GM12878 (cell line): ENCODE measurements around the gene CALN1.

Experiments used
- CEBPB ChIP-seq, 2 experiments: fragments of 150-350 bp in 1 of 2; IDR thresholded peaks; 2 replicates each; pipeline ENCODE4 v1.6.1; 2012 to 2014; ENCODE audit warnings: low read depth in 2 of 2, low read length in 2 of 2, borderline replicate concordance in 1 of 2, inconsistent platforms in 1 of 2
- EP300 ChIP-seq, 2 experiments: fragments of 150-350 bp in 1 of 2; IDR thresholded peaks; 2 replicates each; pipeline ENCODE4 v1.6.1; 2011 to 2012; ENCODE audit warnings: low read depth in 2 of 2, low read length in 2 of 2, borderline replicate concordance in 1 of 2, improper control_type of control experiment in 1 of 2, inconsistent platforms in 1 of 2; ENCODE audit not compliant: control insufficient read depth in 1 of 2
- IRF4 ChIP-seq: IDR thresholded peaks from 2 replicates; pipeline ENCODE4 v1.6.1; 2011; ENCODE audit warnings: low read depth, low read length
- MEF2A ChIP-seq: IDR thresholded peaks from 2 replicates; pipeline ENCODE4 v1.6.1; 2011; ENCODE audit warnings: low read depth, mild to moderate bottlenecking, low read length, moderate library complexity; ENCODE audit not compliant: insufficient read depth
- NR2F1 ChIP-seq: fragments of 450-650 bp; conservative IDR thresholded peaks from 2 replicates; pipeline ENCODE4 v1.6.1; 2017; ENCODE audit warnings: mild to moderate bottlenecking
- RAD21 ChIP-seq: IDR thresholded peaks from 2 replicates; pipeline ENCODE4 v1.6.1; 2011; ENCODE audit warnings: mild to moderate bottlenecking, low read depth, low read length, moderate library complexity; ENCODE audit not compliant: insufficient read depth
- RELA ChIP-seq: fragments of 450-650 bp; IDR thresholded peaks from 2 replicates; pipeline ENCODE4 v1.8.0; 2014; ENCODE audit warnings: borderline replicate concordance; ENCODE audit not compliant: partially characterized antibody
- SIX5 ChIP-seq: IDR thresholded peaks from 2 replicates; pipeline ENCODE4 v1.6.1; 2011; ENCODE audit warnings: mild to moderate bottlenecking, low read depth, low read length, moderate library complexity; ENCODE audit not compliant: severe bottlenecking
- SMAD1 ChIP-seq: fragments of 450-650 bp; IDR thresholded peaks from 2 replicates; pipeline ENCODE4 v1.6.1; 2018; ENCODE audit warnings: mild to moderate bottlenecking, low read depth; ENCODE audit not compliant: partially characterized antibody
- TCF12 ChIP-seq: IDR thresholded peaks from 2 replicates; pipeline ENCODE4 v1.6.1; 2011; ENCODE audit warnings: low read depth, mild to moderate bottlenecking, low read length
- YY1 ChIP-seq: IDR thresholded peaks from 2 replicates; pipeline ENCODE4 v1.6.1; 2011; ENCODE audit warnings: low read depth, mild to moderate bottlenecking, low read length
- TF ChIP-seq, protein P1 (sequence below), 3 experiments: IDR thresholded peaks in 2 of 3; conservative IDR thresholded peaks in 1 of 3; 2 replicates each; pipeline ENCODE4 v1.5.1; 2011; ENCODE audit warnings: low read depth in 3 of 3, low read length in 3 of 3, mild to moderate bottlenecking in 3 of 3, control low read depth in 2 of 3, moderate library complexity in 2 of 3, inconsistent platforms in 1 of 3, mixed read lengths in 1 of 3; ENCODE audit not compliant: control insufficient read depth in 2 of 3, insufficient read depth in 1 of 3; ENCODE audit errors: extremely low read depth in 1 of 3

DNA sequence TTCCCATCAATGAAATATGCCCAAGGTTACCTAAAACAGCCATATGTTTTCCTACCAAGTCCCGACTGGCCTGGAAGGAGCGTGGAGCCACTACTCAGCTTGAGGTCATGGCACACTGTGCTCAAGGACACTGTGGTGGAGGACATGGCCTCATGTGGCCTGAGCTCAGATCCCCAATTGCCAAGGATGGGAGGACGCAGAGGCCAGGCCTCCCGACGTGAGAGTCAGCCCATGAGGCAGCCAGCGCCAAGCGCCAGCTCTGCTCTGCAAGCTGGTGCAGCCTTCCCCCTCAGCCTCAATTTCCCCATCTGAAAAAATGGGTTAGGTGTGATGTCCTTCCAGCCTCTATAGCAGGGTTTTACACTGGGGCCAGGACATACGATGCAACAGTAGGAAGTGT is 302.6 kb downstream of the CALN1 start:
- TF ChIP-seq IRF4 (no peak), RAD21 (no peak), EP300 (IDR thresholded peaks at IDR 0.05; ENCODE audit: borderline replicate concordance in 1 of 2, control insufficient read depth in 1 of 2, low read depth in 2 of 2, low read length in 2 of 2) (no peak), TCF12 (no peak), RELA (no peak), YY1 (no peak), NR2F1 (no peak), SIX5 (no peak), CEBPB (IDR thresholded peaks at IDR 0.05; ENCODE audit: borderline replicate concordance in 1 of 2, low read depth in 2 of 2, low read length in 2 of 2) (no peak), SMAD1 (no peak), MEF2A (no peak)
- TF ChIP-seq, protein P1, sequence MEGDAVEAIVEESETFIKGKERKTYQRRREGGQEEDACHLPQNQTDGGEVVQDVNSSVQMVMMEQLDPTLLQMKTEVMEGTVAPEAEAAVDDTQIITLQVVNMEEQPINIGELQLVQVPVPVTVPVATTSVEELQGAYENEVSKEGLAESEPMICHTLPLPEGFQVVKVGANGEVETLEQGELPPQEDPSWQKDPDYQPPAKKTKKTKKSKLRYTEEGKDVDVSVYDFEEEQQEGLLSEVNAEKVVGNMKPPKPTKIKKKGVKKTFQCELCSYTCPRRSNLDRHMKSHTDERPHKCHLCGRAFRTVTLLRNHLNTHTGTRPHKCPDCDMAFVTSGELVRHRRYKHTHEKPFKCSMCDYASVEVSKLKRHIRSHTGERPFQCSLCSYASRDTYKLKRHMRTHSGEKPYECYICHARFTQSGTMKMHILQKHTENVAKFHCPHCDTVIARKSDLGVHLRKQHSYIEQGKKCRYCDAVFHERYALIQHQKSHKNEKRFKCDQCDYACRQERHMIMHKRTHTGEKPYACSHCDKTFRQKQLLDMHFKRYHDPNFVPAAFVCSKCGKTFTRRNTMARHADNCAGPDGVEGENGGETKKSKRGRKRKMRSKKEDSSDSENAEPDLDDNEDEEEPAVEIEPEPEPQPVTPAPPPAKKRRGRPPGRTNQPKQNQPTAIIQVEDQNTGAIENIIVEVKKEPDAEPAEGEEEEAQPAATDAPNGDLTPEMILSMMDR (IDR thresholded peaks at IDR 0.05 in 2 of 3, conservative IDR thresholded peaks at IDR 0.05 in 1 of 3; ENCODE audit: control insufficient read depth in 2 of 3, extremely low read depth in 1 of 3, insufficient read depth in 1 of 3, low read depth in 3 of 3, low read length in 3 of 3) = no peak
